Measurements from ENCODE around the gene SWI5. TPM values are rescaled to one million over a fixed set of nuclear protein-coding genes. Genes with fewer than 3 reads are reported as not detected.

SWI5 gene
- total RNA-seq, 4 donors from 2014 or later: 25.6 to 28.6 (median 26.9) TPM

- no peak for TF ChIP-seq CTCF (IDR thresholded peaks at IDR 0.05; ENCODE audit: low read depth)
Measured at GRCh38 chr9:128242828-128243214, 33.3 kb upstream of the SWI5 start.

- no peak for TF ChIP-seq CTCF (IDR thresholded peaks at IDR 0.05; ENCODE audit: low read depth)
Measured at GRCh38 chr9:128243215-128244018, 32.7 kb upstream of the SWI5 start.

GRCh38 chr9:128244091-128244836 lies 31.8 kb upstream of the SWI5 start:
- no peak for TF ChIP-seq CTCF (IDR thresholded peaks at IDR 0.05; ENCODE audit: low read depth)

- no peak for TF ChIP-seq CTCF (IDR thresholded peaks at IDR 0.05; ENCODE audit: low read depth)
Measured at GRCh38 chr9:128244837-128245231, 31.2 kb upstream of the SWI5 start.

- no peak for TF ChIP-seq CTCF (IDR thresholded peaks at IDR 0.05; ENCODE audit: low read depth)
Measured at GRCh38 chr9:128245421-128246151, 30.5 kb upstream of the SWI5 start.

GRCh38 chr9:128246471-128246870 lies 29.6 kb upstream of the SWI5 start:
- TF ChIP-seq CTCF (IDR thresholded peaks at IDR 0.05; ENCODE audit: low read depth): no peak
